ENCODE results near the gene ATOH1.

The ATOH1 gene

DNA sequence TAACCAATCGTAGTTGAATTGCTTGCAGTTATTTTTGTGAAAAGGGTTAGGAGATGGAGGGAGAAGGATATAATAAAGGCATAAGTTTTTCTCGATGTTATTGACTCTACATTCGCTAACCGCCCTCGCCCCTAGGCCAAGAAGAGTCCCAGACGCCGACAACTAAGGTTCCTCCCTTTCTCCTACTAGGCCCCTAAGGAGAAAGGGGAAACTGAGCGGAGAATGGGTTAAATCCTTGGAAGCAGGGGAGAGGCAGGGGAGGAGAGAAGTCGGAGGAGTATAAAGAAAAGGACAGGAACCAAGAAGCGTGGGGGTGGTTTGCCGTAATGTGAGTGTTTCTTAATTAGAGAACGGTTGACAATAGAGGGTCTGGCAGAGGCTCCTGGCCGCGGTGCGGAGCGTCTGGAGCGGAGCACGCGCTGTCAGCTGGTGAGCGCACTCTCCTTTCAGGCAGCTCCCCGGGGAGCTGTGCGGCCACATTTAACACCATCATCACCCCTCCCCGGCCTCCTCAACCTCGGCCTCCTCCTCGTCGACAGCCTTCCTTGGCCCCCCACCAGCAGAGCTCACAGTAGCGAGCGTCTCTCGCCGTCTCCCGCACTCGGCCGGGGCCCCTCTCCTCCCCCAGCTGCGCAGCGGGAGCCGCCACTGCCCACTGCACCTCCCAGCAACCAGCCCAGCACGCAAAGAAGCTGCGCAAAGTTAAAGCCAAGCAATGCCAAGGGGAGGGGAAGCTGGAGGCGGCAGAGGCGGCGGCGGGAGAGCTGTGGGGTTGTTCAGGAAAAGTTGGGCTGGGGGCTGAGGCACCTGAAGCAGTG, 5.9 kb downstream of the ATOH1 start:
- DNase-seq (ENCODE audit: low read depth in 3 of 3): no peak

DNA sequence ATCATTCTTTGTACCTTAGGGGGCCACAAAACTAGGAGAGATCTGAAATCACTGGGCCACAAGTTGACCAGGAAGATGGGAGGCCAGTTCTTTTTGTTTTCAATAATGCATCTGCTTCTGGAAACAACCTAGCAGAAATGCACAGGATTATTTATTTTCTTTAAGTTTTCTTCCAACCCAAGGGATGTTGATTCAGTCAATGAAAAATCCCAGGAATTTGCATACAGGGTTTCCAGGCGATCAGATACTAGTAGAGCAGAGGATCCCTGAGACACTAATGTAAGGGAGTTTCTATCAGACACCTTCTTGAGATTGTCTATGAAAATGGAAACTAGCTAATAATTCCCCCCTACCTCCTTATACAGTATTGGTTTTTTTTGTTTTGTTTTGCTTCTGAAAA, 7.4 kb downstream of the ATOH1 start:
- no peak for DNase-seq (ENCODE audit: low read depth in 3 of 3)

DNA sequence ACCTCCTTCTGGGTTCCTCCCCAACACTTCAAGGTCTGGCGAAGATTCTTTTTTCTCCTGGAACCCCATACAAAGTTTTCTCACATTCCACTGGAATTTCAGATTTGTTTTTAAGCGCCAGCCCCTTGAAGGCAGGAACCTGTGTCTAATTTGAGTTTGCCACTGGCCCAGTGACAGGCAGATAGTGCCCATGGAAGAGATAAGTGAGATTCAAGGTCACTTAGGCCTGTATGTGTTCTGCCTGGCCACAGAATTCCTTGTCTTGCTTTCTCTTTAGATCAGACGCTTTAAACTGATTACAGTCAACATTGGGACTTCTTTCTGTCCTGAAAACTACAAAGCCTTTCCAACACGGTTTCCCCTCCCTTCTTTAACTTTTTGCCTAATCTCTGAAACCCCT, 11.2 kb downstream of the ATOH1 start:
- DNase-seq (ENCODE audit: low read depth in 3 of 3): no peak

DNA sequence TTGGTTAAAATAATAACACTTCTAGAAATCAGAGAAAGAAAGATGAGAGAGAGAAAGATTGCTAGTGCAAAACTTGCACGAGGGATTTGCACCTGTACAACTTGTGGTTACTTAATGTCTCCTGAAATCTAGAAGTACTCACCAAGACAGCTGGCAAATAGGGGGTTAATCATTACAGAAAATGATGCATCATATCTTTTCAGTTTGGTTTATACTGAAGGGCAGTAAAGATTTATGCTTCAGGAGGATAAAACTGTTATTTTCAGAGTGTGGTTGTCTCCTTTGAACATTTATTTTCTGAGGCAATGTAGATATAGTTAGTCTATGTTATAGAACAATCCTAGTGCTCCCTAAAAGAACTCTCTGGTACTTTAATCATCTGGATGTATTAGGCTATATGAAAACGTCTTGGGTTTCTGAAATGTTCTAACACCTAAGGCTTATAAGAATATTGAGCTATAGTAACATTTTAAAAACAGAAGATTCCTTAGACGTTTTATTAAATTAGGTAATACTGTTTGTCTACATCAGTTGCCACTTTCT, 13.3 kb downstream of the ATOH1 start:
- DNase-seq (ENCODE audit: low read depth in 3 of 3): no peak

DNA sequence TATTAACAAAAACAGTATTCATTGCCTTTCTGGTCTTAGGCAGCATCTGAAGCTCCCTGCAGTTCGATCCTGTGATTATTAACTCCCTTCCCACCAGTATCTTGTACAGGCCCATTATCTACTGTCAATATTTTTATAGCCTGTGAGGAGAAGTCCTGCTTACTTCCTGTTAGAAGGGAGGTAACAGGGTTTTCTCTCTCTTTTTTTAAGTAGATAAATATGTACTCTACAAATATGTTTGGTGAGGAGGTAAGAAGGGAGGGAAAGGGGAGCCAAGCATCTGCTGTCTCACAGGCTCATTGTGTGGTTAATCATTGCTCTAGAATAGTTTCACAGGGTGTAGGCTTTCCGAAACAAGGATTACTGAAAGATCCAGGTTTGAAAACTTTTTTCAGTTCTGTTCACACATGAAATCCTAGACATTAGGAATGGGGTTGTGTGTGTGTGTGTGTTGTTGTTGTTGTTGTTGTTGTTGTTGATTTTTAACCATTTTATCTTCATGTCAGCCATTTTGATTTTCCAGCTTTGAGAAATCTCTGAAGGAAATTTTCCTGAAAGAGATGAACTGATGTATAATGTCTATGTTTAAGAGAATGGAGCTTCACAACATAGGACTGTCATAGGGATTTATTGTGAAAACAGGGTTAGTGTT, 14.2 kb downstream of the ATOH1 start:
- no peak for DNase-seq (ENCODE audit: low read depth in 3 of 3)

DNA sequence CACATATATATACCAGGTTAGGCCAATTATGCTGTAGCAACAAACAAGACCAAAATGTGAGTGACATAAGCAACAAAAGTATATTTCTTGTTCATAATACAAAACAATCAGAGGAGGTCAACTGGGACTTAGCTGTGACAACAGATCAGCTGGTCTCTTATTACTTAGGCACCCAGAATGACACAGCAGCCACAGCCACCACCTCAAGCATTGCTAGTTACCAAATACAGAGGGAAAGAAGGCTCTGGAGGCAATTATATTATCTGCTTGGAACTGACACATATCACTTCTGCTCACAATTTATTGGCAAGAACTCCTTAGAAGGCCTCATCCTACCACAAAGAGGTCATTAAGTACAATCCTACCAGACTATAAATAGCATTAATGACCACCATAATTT, 15.2 kb downstream of the ATOH1 start:
- DNase-seq (ENCODE audit: low read depth in 3 of 3): no peak

DNA sequence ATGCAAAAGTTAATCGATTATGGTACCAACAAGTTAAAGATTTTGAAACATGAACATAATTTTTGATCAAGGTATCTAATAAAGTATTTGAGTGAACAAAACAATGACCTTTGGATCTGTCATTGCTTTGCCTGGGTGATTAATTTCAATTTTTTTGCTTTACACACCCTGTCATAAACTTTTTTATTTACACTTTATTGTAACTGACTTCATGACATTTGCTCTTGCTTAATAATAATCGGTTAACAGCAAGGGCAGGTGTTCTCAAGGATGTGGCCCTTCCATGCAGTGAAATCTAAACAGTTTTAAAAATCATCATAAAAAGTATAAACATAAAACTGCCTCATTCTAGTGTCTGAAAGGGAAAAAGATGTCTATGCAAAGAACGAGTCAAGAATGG, 24.1 kb downstream of the ATOH1 start:
- no peak for DNase-seq (ENCODE audit: low read depth in 3 of 3)

DNA sequence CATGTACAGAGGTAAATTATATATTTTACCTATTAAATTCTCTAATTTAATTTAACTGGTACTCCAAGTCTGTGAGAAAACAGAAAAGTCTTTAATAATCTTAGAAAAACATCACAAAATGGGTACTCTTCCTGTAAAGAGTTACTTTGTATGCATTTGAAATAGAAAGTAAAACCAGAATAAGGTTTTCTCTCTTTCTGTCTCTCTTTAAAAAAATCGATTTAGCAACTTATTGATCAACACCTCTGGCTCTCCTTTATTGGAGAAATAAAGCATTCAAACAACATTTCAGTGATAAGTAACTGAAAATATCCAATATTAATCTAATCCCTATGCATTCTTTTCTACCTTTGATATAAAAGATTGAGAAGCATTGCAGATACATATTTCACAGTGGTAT, 27.4 kb downstream of the ATOH1 start:
- no peak for DNase-seq (ENCODE audit: low read depth in 3 of 3)

DNA sequence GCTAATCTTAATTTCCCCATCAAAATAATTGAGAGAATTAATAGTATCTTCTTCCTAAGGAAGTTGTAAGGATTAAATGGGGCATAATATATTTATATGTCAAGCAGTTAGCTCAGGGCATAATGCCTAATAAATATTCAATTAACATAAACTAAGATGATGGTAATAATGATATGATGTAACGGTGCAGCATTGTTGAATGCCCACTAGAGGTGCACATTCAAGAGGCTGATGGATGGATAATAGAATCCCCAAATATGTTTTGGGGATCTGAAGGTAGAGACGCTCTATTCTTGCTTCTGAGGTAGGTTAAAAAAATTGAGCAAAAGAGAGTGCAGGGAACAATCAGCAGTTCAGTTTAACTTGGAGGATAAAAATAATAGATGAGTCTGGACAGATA, 37.1 kb downstream of the ATOH1 start:
- DNase-seq (ENCODE audit: low read depth in 3 of 3): no peak

DNA sequence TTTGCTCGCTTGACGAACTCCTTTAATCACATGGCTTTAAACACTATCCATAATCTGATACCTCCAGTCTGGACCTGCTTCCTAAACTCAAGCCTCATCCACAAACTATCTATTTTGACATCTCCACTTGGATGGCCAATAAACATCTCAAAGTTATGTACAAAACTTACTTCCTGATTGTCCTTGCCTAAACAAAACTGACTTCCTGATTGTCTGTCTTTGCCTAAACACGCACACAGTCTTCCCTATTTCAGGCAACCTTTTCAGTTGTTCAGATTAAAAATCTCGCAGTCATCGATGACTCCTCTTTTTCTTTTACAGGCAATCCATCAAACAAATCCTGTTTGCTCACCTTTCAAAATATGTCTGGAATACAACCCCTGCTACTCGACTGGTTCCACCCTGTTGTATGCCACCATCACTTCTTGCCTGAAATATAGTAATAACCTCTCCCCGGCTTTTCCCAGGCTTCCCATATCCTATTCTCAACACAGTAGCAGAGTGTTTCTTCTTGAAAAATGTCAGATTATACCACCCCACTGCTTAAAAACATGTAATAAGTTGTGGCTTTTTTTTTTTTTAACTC, 39.0 kb downstream of the ATOH1 start:
- DNase-seq (ENCODE audit: low read depth in 3 of 3): no peak

DNA sequence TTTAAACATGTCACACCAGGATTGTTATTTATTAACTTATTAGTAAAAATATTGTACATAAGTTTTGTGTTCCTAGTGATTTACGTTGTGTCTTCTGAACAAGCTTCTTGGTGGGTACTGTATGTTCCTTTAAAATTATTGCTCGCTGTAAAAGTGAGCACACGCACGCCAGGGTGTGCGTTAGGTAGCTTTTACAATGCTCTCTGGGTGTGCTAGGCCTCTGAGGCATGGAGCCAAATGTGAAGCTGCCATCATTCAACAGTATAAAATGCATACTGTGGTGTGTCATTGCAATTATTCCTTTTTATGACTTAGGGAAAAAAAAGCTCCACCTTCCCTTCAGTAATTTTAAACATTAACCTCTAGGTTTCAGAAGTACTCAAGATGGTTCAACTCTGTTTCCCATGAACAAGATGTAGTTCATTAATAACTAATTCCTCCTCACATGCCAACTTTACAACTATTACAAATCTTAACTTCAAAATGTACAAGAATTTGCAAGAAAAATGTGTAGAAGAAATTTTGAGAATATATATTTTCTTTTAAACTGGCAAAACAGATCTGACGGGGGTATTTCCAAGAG, 42.4 kb downstream of the ATOH1 start:
- DNase-seq (ENCODE audit: low read depth in 3 of 3): no peak

DNA sequence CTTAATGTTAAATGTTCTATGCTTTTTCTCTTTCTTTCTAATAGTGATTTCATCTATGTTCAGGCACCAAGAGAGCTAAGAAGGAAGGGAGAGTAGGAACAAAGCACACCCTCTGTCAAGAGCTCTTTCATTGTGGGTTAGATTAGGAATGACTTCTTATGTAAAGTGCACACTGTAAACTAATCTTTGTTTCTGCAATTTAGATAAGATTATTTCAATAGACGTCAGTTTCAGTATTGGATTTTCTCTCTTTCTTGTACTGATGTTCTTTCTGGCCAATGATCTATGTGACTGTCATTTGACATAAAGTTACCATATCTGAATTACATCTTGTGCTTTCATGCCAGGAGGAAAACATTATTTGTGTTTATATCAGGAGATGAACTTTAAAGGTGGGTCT, 48.2 kb downstream of the ATOH1 start:
- no peak for DNase-seq (ENCODE audit: low read depth in 3 of 3)

DNA sequence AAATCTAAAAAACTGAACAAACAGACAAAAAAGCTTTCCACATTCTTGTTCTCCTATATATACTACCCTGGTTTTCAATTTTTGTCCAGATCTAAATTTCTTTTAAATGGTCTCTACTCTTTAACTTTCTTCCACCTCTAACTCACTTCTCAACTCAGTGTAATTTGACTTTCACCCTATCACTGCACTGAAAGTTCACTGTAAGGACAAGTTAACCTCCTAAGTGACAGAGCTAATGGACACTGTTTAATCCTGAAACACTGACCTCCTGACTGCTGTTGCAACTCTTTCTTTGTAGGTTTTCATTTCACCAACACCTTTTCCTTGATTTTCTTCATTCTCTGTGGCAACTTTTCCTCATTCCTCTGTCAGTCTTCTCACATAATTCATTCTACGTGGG, 50.0 kb downstream of the ATOH1 start:
- no peak for DNase-seq (ENCODE audit: low read depth in 3 of 3)

DNA sequence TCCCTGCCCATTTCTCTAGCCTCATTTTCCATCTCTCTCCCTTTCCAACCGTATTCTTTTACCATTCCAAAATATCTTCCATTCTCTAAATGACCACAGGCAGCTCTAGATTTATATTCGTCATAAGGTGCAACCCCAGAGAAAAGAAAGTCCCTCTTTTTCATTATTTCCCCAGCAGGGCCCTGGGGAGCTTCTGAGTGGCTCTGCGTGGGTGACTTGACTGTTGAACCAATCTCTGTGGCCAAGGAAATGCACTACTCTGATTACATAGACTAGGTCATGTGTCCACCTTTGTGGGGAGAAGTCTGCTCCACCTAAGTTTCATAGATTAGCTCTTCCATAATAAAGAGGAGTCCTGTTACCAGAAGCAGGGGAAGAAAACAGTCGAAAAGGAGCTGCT, 51.4 kb downstream of the ATOH1 start:
- no peak for DNase-seq (ENCODE audit: low read depth in 3 of 3)
